Upper lobe of left lung (tissue), 4 donors: ENCODE data around the gene LOXL4.

Experiments
- EP300 ChIP-seq, 4 donors: sonication (generic); formaldehyde crosslinking; IDR thresholded peaks; one replicate each; pipeline ENCODE4 v1.5.1; 2017; ENCODE audit warnings: antibody characterized with exemption in 4 of 4, control low read depth in 2 of 4
- POLR2A ChIP-seq, 4 donors: fragments of 450-650 bp; IDR thresholded peaks; one replicate each; pipeline ENCODE4 v1.5.1; 2016 to 2017; ENCODE audit warnings: antibody characterized with exemption in 4 of 4, mild to moderate bottlenecking in 2 of 4
- TF ChIP-seq, protein P1 (sequence below), 6 experiments: fragments of 450-650 bp in 4 of 6; fragments of 200-600 bp in 2 of 6; sonication (generic) in 2 of 6; IDR thresholded peaks; one replicate each; pipeline ENCODE4 v1.5.1; 2016 to 2019; ENCODE audit warnings: antibody characterized with exemption in 6 of 6

- TF ChIP-seq POLR2A (IDR thresholded peaks at IDR 0.05): no peak
- TF ChIP-seq, protein P1, sequence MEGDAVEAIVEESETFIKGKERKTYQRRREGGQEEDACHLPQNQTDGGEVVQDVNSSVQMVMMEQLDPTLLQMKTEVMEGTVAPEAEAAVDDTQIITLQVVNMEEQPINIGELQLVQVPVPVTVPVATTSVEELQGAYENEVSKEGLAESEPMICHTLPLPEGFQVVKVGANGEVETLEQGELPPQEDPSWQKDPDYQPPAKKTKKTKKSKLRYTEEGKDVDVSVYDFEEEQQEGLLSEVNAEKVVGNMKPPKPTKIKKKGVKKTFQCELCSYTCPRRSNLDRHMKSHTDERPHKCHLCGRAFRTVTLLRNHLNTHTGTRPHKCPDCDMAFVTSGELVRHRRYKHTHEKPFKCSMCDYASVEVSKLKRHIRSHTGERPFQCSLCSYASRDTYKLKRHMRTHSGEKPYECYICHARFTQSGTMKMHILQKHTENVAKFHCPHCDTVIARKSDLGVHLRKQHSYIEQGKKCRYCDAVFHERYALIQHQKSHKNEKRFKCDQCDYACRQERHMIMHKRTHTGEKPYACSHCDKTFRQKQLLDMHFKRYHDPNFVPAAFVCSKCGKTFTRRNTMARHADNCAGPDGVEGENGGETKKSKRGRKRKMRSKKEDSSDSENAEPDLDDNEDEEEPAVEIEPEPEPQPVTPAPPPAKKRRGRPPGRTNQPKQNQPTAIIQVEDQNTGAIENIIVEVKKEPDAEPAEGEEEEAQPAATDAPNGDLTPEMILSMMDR (IDR thresholded peaks at IDR 0.05): no peak
- no peak for TF ChIP-seq EP300 (IDR thresholded peaks at IDR 0.05)
Measured at GRCh38 chr10:98260752-98261151, 7.2 kb downstream of the LOXL4 start.
